EH (cell line): ENCODE measurements around the gene ZDHHC18.
A peak's percentile ranks its signal among the peaks of the same experiment; 100 is the strongest.
"Not testable (repeated sequence)": the region's sequence is repeated elsewhere in the genome, so short reads cannot be mapped to it uniquely, and the experiment has no call there.

Experiments used
- DNase-seq: peaks from one replicate; pipeline ENCODE4 v3.0.0-alpha.2; 2015; ENCODE audit warnings: low read depth

The ZDHHC18 gene

DNA sequence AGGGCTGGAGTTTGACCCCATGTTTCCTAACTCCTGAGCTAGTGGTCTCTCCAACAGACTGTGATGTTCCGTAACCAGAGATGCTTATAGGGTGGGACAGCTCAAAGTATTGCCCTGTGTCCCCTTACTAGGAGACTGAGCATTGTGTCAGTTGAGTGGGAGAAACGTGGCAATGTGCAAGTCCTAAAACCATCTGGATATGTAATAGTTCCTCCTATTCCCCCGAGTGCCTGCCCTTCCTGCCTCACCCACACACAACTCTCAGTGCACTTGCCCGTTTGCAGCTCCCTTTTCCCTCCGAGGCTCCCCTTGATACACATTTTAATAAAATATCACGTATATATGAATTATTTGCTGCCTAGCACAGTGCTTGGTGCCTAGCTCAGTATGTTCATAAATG, 35.3 kb upstream of the ZDHHC18 start:
- no peak for DNase-seq

DNA sequence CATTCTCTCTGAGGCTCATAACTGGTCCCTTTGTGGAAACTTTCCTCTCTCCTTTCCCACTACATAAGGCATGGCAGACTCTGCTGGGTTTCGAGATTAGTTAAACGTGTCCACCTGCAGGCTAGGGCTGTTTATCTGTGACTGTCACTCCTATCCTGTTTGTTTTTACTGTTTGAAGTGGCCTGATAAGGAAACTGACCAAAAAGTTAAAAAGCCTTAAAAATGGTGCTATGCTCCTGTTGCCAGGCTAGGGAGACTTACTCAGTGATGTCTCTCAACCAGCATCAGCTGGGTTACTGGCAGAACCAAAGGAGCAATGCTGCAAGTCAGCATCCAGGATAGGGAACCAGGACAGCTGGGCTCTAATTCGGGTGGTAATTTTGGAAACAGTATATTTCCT, 34.9 kb upstream of the ZDHHC18 start:
- DNase-seq = no peak

DNA sequence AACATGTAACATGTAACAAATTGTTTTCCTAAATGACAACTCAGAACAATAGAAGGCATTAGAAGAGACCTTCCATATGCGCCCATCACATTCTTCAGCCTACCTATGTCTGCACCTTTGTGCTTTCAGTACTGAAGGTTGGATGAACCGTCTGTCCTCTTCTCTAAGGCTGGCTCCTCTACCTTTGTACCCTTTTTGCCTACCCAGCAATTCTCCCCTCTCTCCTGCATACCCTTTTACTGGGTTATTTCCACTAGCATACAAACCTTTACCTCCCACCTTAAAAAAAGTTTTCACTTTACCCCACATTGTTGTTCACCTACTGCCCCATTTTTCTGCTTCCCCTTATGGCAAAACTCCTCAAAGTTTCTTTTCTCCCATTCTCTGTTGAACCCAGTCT, 33.6 kb upstream of the ZDHHC18 start:
- DNase-seq = no peak

DNA sequence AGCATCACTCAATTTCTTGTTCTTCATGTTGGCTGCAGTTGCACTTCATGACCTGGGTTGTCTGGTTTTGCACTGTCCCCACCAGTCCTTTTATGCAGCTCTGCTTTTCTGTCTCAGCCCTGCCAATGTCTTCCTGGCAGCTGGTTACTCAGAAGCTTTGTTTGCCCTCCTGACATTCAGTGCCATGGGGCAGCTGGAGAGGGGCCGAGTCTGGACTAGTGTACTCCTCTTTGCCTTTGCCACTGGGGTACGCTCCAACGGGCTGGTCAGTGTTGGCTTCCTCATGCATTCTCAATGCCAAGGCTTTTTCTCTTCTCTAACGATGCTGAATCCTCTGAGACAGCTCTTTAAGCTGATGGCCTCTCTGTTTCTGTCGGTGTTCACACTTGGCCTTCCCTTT, 32.1 kb upstream of the ZDHHC18 start:
- no peak for DNase-seq

DNA sequence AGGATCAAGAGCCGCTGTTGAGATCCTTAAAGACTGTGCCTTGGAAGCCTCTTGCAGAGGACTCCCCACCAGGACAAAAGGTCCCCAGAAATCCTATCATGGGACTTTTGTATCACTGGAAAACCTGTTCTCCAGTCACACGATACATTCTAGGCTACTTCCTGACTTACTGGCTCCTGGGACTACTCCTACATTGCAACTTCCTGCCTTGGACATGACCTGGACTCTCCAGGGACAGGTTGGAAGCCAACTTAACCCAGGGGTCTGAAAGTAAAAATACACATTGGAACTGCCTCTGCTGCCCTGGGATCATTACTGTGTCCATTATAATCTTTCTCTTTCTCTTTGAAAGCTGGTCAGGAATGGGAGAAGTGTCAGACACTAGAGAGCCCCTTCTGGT, 28.9 kb upstream of the ZDHHC18 start:
- DNase-seq = no peak

DNA sequence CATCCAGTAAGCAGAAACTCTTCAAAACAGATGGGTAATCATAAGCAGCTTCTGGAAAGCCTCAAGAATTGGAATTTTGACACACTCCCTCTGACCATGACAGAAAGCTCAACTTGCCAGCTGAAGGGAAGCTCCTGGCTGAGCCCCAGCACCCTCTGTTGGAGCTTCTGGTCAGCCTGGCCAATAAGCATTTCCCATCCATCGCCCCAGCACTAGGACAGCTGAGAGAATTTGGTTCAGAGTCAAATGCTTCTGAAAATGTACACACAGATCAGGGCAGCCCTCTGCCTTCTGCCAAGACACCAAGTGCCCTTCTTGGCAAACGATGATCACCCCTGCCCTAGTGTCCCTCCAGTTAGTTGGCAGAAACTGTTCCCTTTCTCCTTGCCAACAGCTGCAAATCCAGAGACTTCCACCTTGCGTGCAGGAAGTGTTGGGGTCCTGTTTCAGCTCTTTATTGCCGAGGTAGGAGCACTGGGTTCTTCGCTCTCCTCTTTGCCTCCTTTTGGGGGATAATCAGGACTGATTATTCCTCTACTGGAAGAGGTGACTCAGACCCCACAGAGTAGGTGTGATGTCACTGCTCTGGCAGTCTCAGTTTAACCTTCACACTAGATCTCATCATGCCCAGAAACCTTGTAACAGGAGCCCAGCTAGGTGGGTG, 26.9 kb upstream of the ZDHHC18 start:
- DNase-seq = peak; percentile 83

DNA sequence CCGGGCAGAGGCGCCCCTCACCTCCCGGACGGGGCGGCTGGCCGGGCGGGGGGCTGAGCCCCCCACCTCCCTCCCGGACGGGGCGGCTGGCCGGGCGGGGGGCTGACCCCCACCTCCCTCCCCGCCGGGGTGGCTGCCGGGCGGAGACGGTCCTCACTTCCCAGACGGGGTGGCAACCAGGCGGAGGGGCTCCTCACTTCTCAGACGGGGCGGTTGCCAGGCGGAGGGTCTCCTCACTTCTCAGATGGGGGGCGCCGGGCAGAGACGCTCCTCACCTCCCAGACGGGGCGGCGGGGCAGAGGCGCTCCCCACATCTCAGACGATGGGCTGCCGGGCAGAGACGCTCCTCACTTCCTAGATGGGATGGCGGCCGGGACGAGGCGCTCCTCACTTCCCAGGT, 22.6 kb upstream of the ZDHHC18 start:
- DNase-seq = not testable (repeated sequence)

DNA sequence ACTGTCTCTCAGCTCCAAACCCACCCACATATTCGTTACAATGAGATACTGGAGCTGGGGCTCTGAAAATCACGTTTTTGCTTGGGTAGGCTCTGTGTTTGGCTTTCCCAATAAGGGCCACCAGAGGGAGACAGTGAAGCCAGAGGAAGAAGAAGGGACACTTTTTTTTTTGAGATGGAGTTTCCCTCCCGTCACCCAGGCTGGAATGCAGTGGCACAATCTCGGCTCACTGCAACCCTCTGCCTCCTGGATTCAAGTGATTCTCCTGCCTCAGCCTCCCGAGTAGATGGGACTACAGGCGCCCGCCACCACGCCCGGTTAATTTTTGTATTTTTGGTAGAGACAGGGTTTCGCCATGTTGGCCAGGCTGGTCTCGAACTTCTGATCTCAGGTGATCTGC, 16.4 kb upstream of the ZDHHC18 start:
- DNase-seq = peak; percentile 73

DNA sequence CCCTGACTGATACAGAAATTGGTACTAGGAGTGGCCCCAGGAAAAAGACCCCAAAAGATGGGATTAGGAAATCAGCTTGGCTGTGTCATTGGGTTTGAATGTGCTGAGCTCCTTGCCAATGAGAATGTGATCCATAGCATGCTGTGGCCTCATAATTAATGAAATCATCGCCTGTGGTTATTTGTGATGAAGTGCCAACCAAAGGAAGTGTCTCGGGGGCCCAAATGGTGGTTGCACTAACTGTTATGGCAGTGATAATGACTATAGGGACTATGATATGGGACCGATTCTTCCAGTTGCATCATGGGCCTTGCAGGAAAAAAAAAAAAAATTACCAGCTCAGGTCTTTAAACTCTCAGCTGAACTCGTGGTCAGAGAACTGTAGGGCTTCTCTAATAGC, 15.4 kb upstream of the ZDHHC18 start:
- no peak for DNase-seq

DNA sequence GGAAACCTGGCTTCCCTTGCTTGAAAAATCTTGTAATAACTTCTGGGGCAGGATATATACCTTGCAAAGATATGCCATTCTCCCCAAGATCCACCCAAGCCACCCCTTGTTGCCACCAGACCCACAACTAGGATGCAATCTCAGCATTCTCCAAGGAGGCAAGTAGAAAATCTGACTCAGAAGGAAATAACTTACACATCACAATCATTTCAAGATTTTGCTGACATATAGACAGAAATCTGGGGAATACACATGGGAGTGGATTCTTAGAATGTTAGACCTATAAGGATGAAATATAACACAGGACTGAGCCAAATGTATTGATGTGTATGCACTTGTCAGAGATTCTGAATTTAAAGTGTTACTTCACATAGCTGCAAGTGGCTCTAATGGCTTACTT, 14.8 kb upstream of the ZDHHC18 start:
- no peak for DNase-seq

DNA sequence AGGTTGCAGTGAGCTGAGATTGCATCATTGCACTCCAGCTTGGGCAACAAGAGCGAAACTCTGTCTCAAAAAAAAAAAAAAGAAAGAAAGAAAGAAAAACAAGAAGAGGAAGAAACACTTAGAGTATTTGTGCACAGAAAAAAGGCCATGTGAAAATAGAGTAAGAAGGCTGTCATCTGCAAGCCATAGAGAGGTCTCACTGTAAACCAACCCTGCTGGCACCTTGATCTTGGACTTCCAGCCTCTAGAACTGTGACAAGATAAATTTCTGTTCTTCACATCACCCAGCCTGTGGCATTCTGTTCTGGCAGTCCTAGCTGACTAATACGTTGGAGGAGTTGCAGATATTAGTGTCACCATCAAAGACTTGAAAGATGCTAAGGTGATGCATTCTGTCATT, 12.1 kb upstream of the ZDHHC18 start:
- DNase-seq = no peak

DNA sequence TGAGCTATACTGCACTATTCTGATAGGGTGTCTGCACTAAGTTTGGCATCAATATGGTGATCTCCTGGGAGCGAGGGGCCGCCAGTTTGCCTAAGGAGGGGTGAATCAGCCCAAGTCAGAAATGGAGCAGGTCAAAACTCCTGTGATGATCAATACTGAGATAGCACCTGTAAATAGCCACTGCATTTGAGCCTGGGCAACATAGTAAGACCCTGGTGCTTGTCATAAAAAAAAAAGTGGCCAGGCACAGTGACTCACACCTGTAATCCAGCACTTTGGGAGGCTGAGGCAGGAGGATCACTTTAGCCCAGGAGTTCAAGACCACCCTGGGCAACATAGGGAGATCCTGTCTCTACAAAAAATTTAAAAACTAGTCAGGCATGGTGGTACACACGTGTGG, 11.6 kb upstream of the ZDHHC18 start:
- DNase-seq = no peak

DNA sequence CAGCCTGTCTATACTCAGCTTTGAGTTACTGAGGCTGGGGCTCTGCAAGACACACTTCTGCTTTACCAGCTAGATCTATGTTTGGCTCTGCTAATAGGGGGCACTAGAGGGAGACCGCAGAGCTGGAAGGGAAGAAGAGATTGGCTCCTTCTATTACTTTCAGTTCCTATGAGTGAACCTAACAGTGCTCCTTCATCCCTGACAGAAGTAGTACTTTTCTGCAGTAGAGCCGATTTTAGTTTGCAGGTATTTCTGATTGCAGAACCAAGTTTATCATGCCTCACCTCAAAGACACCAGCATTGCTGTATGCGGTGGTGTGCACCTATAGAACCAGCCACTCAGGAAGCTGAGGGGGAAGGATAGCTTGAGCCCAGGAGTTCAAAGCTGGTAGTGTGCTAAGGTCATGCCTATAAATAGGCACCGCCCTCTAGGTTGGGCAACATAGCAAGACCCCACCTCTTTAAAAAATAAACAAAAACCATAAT, 5.7 kb upstream of the ZDHHC18 start:
- no peak for DNase-seq

DNA sequence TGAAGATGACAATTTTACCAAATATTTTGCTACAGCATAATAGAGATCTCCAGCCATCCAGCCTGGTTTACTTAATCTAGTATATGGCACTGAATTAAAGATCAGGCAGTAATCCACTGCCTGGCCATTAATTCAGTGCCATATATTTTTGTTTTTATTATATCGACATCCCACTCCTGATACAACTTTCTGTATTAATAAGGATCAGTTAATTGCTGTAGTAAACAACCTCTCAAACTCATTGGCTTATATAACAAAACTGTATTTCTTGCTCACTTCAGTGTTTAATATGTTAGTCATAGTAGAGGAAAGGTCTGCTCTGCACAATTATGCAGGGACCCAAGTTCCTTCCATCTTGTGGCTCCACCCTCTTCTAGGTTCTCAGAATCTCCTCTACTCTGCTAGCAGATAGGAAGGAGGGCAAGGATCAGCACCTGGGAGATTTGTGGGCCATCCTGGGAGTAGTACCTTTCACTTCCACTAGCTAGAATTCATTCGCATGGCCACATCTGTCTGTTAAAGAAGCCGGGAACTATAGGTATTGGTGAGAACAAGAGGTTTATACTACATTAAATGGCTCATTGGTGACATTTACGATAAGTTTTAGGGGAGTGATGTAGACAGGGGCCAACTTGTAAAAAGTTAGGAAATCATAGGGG, 3.6 kb upstream of the ZDHHC18 start:
- DNase-seq = no peak

DNA sequence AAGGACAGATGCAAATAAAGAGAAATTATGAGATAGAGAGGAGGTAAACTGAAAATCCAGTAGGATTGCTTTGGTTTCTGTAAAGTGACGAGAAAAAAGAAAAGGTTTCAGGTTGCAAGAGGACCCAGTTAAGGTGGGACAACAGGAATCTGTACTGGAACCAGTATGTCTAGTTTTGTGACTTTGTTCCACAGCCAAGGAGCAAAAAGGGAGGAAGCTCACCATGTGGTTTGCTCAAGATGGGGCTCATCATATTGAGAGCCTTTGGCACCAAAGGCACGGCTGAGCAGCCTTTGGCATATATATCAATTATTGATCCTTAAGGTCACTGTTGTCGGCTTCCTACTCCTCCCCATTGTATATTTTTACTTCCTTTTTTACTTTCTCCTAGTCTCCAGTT, 1.8 kb upstream of the ZDHHC18 start:
- no peak for DNase-seq

DNA sequence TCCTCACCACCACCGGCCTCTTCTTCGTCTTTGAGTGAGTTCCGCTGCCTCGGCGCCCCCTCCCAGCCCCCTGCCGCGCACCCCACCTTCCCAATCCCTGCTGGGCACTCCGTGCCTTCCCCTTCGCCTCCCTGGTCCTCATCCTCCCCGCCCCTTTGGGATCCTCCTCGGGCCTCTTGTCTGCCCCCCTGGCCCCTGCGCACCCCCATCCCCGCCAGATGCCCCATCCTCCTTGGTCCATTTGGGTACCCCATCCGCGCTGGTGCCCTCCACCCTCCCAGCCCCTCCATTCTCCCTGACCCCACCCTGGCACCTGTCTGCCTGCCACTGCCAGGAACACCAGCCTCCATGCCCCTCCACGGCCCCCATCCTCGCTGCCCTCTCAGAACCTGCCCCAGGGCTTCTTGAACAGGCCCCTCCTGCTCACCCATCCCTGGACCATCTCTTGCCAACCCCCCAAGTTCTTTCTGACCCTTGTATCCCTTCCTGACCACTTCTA, 667 bp downstream of the ZDHHC18 start:
- DNase-seq = no peak

DNA sequence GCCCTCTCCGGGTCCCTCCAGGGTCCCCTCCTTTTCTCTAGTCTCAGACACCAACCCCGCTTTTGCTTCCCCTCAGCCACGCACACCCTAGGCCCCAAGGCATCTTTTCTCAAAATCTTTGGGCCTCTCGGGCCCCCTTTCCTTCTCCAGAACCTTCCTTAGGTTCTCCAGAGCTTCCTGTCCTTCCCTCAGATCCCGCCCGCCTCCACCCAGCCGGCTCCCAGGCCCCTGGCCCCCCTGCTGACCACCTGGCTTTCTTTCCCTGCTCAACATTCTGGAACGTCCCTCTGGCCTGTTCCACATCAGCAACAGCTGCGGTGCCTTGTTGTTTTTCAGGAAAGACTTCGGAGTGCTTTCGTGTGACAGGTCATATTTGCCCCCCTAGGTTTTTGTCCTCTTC, 1.2 kb downstream of the ZDHHC18 start:
- no peak for DNase-seq

DNA sequence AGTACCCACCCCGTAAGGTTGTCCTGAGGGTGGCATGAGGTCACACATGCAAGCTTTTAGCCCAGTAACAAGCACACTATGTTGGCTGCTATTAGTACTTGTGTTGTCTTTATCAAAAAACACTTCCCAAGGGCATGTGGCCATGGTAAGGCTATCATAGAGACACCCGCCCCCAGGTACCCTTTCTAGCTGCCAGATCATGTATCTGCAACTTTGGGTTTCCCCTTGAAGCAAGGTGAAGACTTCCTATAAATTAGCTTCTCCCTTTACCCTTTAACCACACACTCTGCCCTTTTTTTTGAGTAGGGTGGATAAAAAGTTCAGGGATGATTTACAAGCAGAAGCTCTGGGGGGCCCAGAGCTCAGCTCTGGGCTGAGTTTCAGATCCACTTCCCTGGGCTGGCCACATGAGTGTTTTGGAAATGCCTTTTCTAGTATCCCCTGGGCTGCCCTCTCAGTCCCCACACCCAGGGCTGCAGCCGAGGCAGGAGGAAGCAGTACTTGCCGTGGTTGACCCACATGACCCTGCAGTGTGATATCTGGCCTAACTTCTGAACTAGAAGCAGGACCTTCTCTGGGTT, 2.0 kb downstream of the ZDHHC18 start:
- no peak for DNase-seq

DNA sequence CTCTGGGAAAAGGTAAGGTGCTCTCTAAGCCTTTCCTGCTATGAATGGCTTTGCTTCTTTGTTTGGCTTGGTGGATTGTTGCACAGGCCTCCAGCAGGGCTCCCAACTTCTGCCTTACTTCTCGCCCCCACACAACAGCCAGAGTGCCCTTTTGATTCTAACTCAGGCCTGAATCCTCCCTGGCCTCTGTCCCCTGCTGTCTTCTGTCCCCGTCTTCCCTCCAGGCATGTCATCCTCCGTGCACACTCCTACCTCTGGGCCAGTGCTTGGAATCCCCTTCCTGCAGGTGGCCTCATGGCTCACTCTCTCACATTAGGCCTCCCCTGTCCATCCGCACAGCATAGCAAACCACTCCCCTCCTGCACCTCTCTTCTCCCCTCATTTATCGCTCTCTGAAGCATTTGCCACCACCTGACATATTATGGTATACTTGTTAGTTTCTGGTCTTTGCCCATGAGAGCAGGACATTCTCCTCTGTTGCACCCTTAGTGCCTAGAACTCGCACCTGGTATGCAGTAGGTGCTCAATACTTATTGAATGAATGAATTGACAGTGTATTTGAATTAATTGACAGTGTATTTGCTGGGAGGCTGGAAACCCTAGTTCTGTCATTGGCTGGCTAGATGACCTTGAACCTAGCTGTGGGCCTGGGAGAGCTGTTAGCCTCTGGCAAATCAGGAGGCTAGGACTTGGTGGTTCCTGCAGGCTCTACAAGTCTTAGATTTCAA, 2.9 kb downstream of the ZDHHC18 start:
- no peak for DNase-seq

DNA sequence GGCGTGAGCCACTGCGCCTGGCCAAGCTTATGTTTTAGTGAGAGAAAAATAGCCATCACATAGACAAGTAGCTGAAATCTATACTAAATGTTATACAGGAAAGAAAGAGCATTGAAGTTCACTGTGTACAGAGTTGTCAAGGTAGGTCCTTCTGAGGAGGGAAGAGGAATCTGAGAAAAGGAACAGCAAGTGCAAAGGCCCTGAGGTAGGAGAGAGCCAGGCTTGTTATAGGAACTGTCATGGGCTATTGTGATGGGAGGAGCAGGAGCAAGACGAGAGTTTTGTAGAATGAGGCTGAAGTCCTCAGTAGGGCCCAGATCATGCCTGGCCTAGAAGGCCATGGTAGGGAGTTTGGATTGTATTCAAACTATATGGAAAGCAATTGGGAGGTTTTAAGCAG, 4.6 kb downstream of the ZDHHC18 start:
- no peak for DNase-seq

DNA sequence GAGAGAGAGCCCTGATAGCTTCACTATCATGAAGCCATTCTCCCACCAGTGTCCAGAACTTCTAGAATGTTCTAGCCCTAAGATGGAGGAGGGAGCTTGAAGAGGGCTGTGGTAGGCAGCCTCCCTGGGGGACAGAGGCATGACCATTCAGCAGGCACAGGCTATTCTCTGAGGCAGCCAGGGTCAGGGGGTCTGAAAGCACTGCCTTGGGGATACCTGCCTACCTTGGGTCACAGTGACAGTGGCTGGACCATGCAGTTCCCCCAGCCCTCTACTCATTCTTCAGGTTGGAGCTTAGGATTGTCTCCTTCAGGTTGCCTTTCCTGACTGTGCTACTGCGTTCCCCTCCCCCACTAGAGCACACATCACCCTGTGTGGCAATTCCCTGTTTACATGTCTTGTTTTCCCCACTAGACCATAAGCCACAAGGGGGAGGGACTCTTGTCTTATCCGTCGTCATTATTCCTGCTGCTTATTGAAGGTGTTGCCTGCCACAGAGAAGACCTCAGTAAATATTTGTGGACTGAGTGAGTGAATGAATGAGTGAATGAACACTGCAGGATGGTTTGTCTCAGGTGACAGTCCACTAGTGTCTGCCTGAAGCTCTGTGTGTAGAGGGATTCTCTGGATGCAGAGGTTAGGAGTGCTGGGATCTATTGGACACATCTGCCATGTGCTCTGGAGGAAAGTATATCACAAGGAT, 5.2 kb downstream of the ZDHHC18 start:
- no peak for DNase-seq
